SJCRH30 (cell line): ENCODE measurements around the gene MYO1E. TPM values are rescaled to one million over a fixed set of nuclear protein-coding genes. Genes with fewer than 3 reads are reported as not detected.

Experiments
- DNase-seq, 2 experiments: peaks; one replicate each; pipeline ENCODE4 v3.0.0-alpha.2; 2015 to 2020
- H3K27ac ChIP-seq: fragments of 250-450 bp; sonication (Bioruptor Pico); 2 replicates; pipeline ENCODE4 v1.5.1; 2020; ENCODE audit warnings: mild to moderate bottlenecking, moderate library complexity
- H3K27me3 ChIP-seq: fragments of 250-450 bp; sonication (Bioruptor Pico); 2 replicates; pipeline ENCODE4 v1.5.1; 2020; ENCODE audit warnings: mild to moderate bottlenecking, moderate library complexity
- H3K36me3 ChIP-seq: fragments of 250-450 bp; sonication (Bioruptor Pico); 2 replicates; pipeline ENCODE4 v1.5.1; 2020; ENCODE audit warnings: mild to moderate bottlenecking, moderate library complexity
- H3K4me1 ChIP-seq: fragments of 250-450 bp; sonication (Bioruptor Pico); 2 replicates; pipeline ENCODE4 v1.5.1; 2020; ENCODE audit warnings: mild to moderate bottlenecking, moderate library complexity
- H3K4me3 ChIP-seq: fragments of 250-450 bp; sonication (Bioruptor Pico); 2 replicates; pipeline ENCODE4 v1.5.1; 2020; ENCODE audit warnings: mild to moderate bottlenecking, moderate library complexity
- H3K9me3 ChIP-seq: fragments of 250-450 bp; sonication (Bioruptor Pico); replicated peaks from 2 replicates; pipeline ENCODE4 v1.5.1; 2020; ENCODE audit warnings: mild to moderate bottlenecking, moderate library complexity
- total RNA-seq: library from RNA; depleted of rRNA; stranded (reverse); fragments of >200 nt; shearing (Covaris generic); gene quantifications from 2 replicates; pipeline ENCODE4 v1.2.3, GENCODE V29; 2014

The MYO1E gene
- total RNA-seq, 1 experiment from 2014 or later: 176 TPM

- Histone ChIP-seq H3K27me3 (no peaks in the 10 kb centered on the region), H3K9me3 (no peaks in the 10 kb centered on the region), H3K4me3 (no peak overlapping the region), H3K4me1 (no peaks in the 10 kb centered on the region), H3K27ac (no peak overlapping the region), H3K36me3 (peaks cover 56% of the 10 kb centered on the region)
- DNase-seq: no peak
Measured at GRCh38 chr15:59224474-59224873, 148.2 kb downstream of the MYO1E start.

GRCh38 chr15:59223736-59224135 is 148.9 kb downstream of the MYO1E start:
- H3K36me3 ChIP-seq: peaks cover 58% of the 10 kb centered on the region
- no peak overlapping the region for H3K27ac ChIP-seq
- DNase-seq: no peak
- no peaks in the 10 kb centered on the region for H3K27me3 ChIP-seq
- H3K4me3 ChIP-seq: no peak overlapping the region
- H3K9me3 ChIP-seq: no peaks in the 10 kb centered on the region
- no peaks in the 10 kb centered on the region for H3K4me1 ChIP-seq

GRCh38 chr15:59222906-59223550 is 149.6 kb downstream of the MYO1E start:
- H3K4me3 ChIP-seq: no peak overlapping the region
- no peak for DNase-seq
- no peaks in the 10 kb centered on the region for H3K27me3 ChIP-seq
- H3K9me3 ChIP-seq: no peaks in the 10 kb centered on the region
- H3K27ac ChIP-seq: no peak overlapping the region
- H3K36me3 ChIP-seq: peaks cover 60% of the 10 kb centered on the region
- H3K4me1 ChIP-seq: no peaks in the 10 kb centered on the region

GRCh38 chr15:59221511-59222505 is 150.9 kb downstream of the MYO1E start:
- H3K4me1 ChIP-seq: no peaks in the 10 kb centered on the region
- DNase-seq: no peak
- H3K4me3 ChIP-seq: no peak overlapping the region
- no peak overlapping the region for H3K27ac ChIP-seq
- no peaks in the 10 kb centered on the region for H3K9me3 ChIP-seq
- H3K36me3 ChIP-seq: peaks cover 55% of the 10 kb centered on the region
- H3K27me3 ChIP-seq: no peaks in the 10 kb centered on the region

- DNase-seq: no peak
- peaks cover 57% of the 10 kb centered on the region for H3K36me3 ChIP-seq
- H3K27ac ChIP-seq: no peak overlapping the region
- no peaks in the 10 kb centered on the region for H3K4me1 ChIP-seq
- no peaks in the 10 kb centered on the region for H3K9me3 ChIP-seq
- H3K4me3 ChIP-seq: no peak overlapping the region
- no peaks in the 10 kb centered on the region for H3K27me3 ChIP-seq
Measured at GRCh38 chr15:59218710-59219109, 154.0 kb downstream of the MYO1E start.

- H3K27ac ChIP-seq: no peak overlapping the region
- no peak overlapping the region for H3K4me3 ChIP-seq
- no peaks in the 10 kb centered on the region for H3K27me3 ChIP-seq
- H3K36me3 ChIP-seq: peaks cover 56% of the 10 kb centered on the region
- H3K4me1 ChIP-seq: no peaks in the 10 kb centered on the region
- H3K9me3 ChIP-seq: no peaks in the 10 kb centered on the region
- no peak for DNase-seq
Measured at GRCh38 chr15:59217876-59218498, 154.7 kb downstream of the MYO1E start.

GRCh38 chr15:59216911-59217310 is 155.8 kb downstream of the MYO1E start:
- no peaks in the 10 kb centered on the region for H3K4me1 ChIP-seq
- peaks cover 51% of the 10 kb centered on the region for H3K36me3 ChIP-seq
- DNase-seq: no peak
- H3K27ac ChIP-seq: no peak overlapping the region
- H3K9me3 ChIP-seq: no peaks in the 10 kb centered on the region
- no peaks in the 10 kb centered on the region for H3K27me3 ChIP-seq
- no peak overlapping the region for H3K4me3 ChIP-seq

GRCh38 chr15:59210186-59210585 is 162.5 kb downstream of the MYO1E start:
- H3K27ac ChIP-seq: no peak overlapping the region
- no peaks in the 10 kb centered on the region for H3K27me3 ChIP-seq
- no peaks in the 10 kb centered on the region for H3K9me3 ChIP-seq
- no peak for DNase-seq
- no peaks in the 10 kb centered on the region for H3K4me1 ChIP-seq
- peaks cover 44% of the 10 kb centered on the region for H3K36me3 ChIP-seq
- H3K4me3 ChIP-seq: no peak overlapping the region

GRCh38 chr15:59208613-59209249 is 163.9 kb downstream of the MYO1E start:
- Histone ChIP-seq H3K27ac (no peak overlapping the region), H3K4me1 (no peaks in the 10 kb centered on the region), H3K9me3 (no peaks in the 10 kb centered on the region), H3K4me3 (no peak overlapping the region), H3K27me3 (no peaks in the 10 kb centered on the region), H3K36me3 (peaks cover 58% of the 10 kb centered on the region)
- DNase-seq: no peak

DNA sequence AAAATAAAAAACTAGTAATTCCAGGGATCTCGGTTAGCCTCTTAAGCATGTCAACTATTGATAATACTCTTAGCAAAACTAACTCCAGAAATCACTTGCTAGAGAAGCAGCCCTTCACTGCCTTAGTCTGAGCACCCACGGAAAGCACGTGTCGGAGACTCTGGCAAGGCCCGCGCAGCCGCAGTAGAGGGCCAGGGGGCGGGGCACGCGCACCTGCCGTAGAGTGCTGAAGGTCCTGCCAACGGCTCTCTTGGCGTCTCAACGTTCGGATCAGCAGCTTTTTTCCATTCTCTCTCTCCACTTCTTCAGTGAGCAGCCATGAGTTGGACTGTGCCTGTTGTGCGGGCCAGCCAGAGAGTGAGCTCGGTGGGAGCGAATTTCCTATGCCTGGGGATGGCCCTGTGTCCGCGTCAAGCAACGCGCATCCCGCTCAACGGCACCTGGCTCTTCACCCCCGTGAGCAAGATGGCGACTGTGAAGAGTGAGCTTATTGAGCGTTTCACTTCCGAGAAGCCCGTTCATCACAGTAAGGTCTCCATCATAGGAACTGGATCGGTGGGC is 166.0 kb downstream of the MYO1E start, which contains the start of gene LDHAL6B:
Gene LDHAL6B (plus strand): TSS at position 221 of the 561 bp plus-strand sequence. CDS start 98 bp downstream, at position 319.
- Histone ChIP-seq H3K4me3 (no peak within 1 kb of the TSS), H3K36me3 (peaks cover 62% of the 10 kb centered on the region), H3K27ac (no peak within 1 kb of the TSS), H3K9me3 (no peaks in the 10 kb centered on the region), H3K4me1 (no peaks in the 10 kb centered on the region), H3K27me3 (no peaks in the 10 kb centered on the region)
- DNase-seq: no peak

GRCh38 chr15:59205839-59206622 is 166.6 kb downstream of the MYO1E start:
- Histone ChIP-seq H3K27ac (no peak overlapping the region), H3K27me3 (no peaks in the 10 kb centered on the region), H3K9me3 (no peaks in the 10 kb centered on the region), H3K4me1 (no peaks in the 10 kb centered on the region), H3K4me3 (no peak overlapping the region), H3K36me3 (peaks cover 66% of the 10 kb centered on the region)
- no peak for DNase-seq

DNA sequence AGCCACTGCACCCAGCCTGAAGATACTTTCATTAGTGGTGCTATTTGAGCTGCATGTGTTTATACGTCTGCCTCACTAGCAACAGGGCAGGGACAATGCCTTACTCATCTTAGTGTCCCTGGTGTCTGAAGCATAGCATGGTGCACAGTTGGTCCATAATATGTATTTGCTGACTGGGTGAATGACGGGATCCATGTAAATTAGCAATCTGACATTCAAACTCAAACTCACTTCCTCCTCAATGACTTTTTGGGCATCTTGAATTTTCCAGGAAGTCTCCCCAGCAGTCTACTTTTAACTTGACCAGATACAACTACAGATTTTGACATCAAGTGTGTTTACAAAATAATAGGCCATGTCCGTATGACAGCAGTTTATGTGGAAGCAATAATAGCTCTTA is 169.0 kb downstream of the MYO1E start:
- H3K36me3 ChIP-seq: peaks cover 52% of the 10 kb centered on the region
- no peaks in the 10 kb centered on the region for H3K9me3 ChIP-seq
- no peak overlapping the region for H3K27ac ChIP-seq

DNA sequence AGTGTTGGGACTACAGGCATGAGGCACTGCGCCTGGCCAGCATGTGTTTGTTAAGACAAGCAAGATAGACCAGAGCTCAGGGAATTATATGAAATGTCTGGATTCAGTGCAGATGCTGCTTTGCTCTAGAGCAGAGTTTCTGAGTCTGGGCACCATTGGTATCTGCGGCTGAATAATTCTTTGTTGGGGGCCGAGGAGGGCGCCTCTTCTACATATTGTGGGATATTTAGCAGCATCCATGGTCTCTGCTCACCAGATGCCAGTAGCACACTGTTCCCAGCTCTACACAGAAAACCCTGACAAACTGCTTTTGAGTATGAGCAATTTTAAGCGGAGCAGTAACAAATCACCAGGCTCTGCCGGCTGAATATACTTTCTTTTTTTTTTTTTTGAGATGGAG is 169.7 kb downstream of the MYO1E start:
- DNase-seq: no peak
- Histone ChIP-seq H3K27ac (no peak overlapping the region), H3K36me3 (peaks cover 48% of the 10 kb centered on the region), H3K4me3 (no peak overlapping the region), H3K9me3 (no peaks in the 10 kb centered on the region), H3K27me3 (no peaks in the 10 kb centered on the region), H3K4me1 (no peaks in the 10 kb centered on the region)

More for the DNA sequence above, 169.0 kb downstream of the MYO1E start:
- H3K27me3 ChIP-seq: no peaks in the 10 kb centered on the region
- no peak overlapping the region for H3K4me3 ChIP-seq
- H3K4me1 ChIP-seq: no peaks in the 10 kb centered on the region
- no peak for DNase-seq

DNA sequence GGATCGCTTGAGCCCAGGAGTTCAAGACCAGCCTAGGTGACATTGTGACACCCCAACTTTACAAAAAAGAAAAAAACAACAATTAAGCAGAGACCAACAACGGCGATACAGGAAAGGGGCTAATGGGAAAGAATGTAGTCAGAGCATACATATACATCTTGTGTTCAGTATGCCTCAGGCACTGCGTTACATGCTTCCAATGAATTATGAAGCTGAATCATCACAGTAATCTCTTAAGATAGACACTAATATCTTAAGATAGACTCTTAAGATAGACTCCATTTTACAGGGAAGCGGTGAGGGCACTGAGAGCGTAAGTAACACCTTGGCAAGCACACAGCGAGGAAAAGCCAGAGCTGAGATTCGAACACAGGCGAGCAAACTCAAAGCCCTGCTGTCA is 172.1 kb downstream of the MYO1E start:
- Histone ChIP-seq H3K4me3 (no peak overlapping the region), H3K4me1 (no peaks in the 10 kb centered on the region), H3K27ac (0 out of 2 replicates have a peak overlapping the region, but pooled peaks have one; percentile 3), H3K9me3 (no peaks in the 10 kb centered on the region), H3K27me3 (no peaks in the 10 kb centered on the region), H3K36me3 (peaks cover 47% of the 10 kb centered on the region)
- no peak for DNase-seq
